ENCODE results near the gene RIN3.

Gene RIN3

GRCh38 chr14:92737619-92738188 is 224.1 kb downstream of the RIN3 start:
- in situ Hi-C loops (cut with MboI; ENCODE audit: low pct_unique_long_range_greater_than_20kb, low sequenced_read_pairs, unreplicated experiment), result no loop called here
- TF ChIP-seq, protein P1, sequence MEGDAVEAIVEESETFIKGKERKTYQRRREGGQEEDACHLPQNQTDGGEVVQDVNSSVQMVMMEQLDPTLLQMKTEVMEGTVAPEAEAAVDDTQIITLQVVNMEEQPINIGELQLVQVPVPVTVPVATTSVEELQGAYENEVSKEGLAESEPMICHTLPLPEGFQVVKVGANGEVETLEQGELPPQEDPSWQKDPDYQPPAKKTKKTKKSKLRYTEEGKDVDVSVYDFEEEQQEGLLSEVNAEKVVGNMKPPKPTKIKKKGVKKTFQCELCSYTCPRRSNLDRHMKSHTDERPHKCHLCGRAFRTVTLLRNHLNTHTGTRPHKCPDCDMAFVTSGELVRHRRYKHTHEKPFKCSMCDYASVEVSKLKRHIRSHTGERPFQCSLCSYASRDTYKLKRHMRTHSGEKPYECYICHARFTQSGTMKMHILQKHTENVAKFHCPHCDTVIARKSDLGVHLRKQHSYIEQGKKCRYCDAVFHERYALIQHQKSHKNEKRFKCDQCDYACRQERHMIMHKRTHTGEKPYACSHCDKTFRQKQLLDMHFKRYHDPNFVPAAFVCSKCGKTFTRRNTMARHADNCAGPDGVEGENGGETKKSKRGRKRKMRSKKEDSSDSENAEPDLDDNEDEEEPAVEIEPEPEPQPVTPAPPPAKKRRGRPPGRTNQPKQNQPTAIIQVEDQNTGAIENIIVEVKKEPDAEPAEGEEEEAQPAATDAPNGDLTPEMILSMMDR (IDR thresholded peaks at IDR 0.05; ENCODE audit: extremely low read depth, insufficient read depth, missing control alignments), result no peak
- DNase-seq (ENCODE audit: low spot score), result no peak
